Suprapubic skin (tissue), 4 donors: ENCODE results near the gene NHEJ1. TPM values are rescaled to one million over a fixed set of nuclear protein-coding genes. Genes with fewer than 3 reads are reported as not detected.

Source experiments
- DNase-seq, 2 donors: peaks; one replicate each; pipeline ENCODE4 v3.0.0-alpha.2; 2019; ENCODE audit warnings: low spot score in 2 of 2
- H3K27ac ChIP-seq: fragments of 200-600 bp; sonication (generic); one replicate; pipeline ENCODE4 v1.5.1; 2019
- H3K27me3 ChIP-seq: fragments of 200-600 bp; sonication (generic); one replicate; pipeline ENCODE4 v1.5.1; 2019
- H3K36me3 ChIP-seq: fragments of 200-600 bp; sonication (generic); one replicate; pipeline ENCODE4 v1.5.1; 2019
- H3K4me1 ChIP-seq: fragments of 200-600 bp; sonication (generic); one replicate; pipeline ENCODE4 v1.5.1; 2019
- H3K4me3 ChIP-seq: fragments of 200-600 bp; sonication (generic); one replicate; pipeline ENCODE4 v1.5.1; 2019; ENCODE audit warnings: mild to moderate bottlenecking
- H3K9me3 ChIP-seq: fragments of 200-600 bp; sonication (generic); one replicate; pipeline ENCODE4 v1.5.1; 2019
- CTCF ChIP-seq, 2 donors: fragments of 200-600 bp in 1 of 2; fragments of 450-650 bp in 1 of 2; sonication (generic) in 1 of 2; IDR thresholded peaks; one replicate each; pipeline ENCODE4 v1.5.1; 2016 to 2019; ENCODE audit warnings: antibody characterized with exemption in 2 of 2, mild to moderate bottlenecking in 1 of 2, moderate library complexity in 1 of 2
- EP300 ChIP-seq: sonication (generic); formaldehyde crosslinking; IDR thresholded peaks from one replicate; pipeline ENCODE4 v1.6.1; 2017; ENCODE audit warnings: antibody characterized with exemption
- POLR2A ChIP-seq, 2 donors: fragments of 450-650 bp; IDR thresholded peaks; one replicate each; pipeline ENCODE4 v1.6.1; 2017; ENCODE audit warnings: antibody characterized with exemption in 2 of 2, mild to moderate bottlenecking in 2 of 2, moderate library complexity in 2 of 2
- POLR2AphosphoS5 ChIP-seq, 3 donors: sonication (generic); formaldehyde crosslinking; IDR thresholded peaks; one replicate each; pipeline ENCODE4 v1.6.1; 2017; ENCODE audit warnings: antibody characterized with exemption in 3 of 3
- WGBS: methylation state at CpG from one replicate; pipeline ENCODE4 v1.1.5; 2018; 5-methylcytosine and 5-hydroxymethylcytosine counted together
- total RNA-seq, 4 donors: library from RNA; depleted of rRNA; stranded (reverse); fragments of >200 nt; gene quantifications; one replicate each; pipeline ENCODE4 v1.1.0, GENCODE V29; 2016

The NHEJ1 gene
- total RNA-seq, 4 donors from 2014 or later: 15.7 to 19.2 (median 18.3) TPM

GRCh38 chr2:219158586-219158985, 2.0 kb downstream of the NHEJ1 start:
- peaks cover 17% of the 10 kb centered on the region for H3K36me3 ChIP-seq
- no peaks in the 10 kb centered on the region for H3K27me3 ChIP-seq
- DNase-seq: no peak
- no peak overlapping the region for H3K27ac ChIP-seq
- peaks cover 10% of the 10 kb centered on the region for H3K4me1 ChIP-seq
- TF ChIP-seq EP300 (no peak), CTCF (IDR thresholded peaks at IDR 0.05) (no peak), POLR2AphosphoS5 (IDR thresholded peaks at IDR 0.05) (no peak), POLR2A (IDR thresholded peaks at IDR 0.05) (no peak)
- H3K4me3 ChIP-seq: no peak overlapping the region
- no peaks in the 10 kb centered on the region for H3K9me3 ChIP-seq
- WGBS: 81% methylated on average over 3 of the region's 3 CpGs

GRCh38 chr2:219158025-219158424, 2.6 kb downstream of the NHEJ1 start:
- no peak for DNase-seq
- WGBS: 92% methylated on average over 4 of the region's 4 CpGs
- H3K27ac ChIP-seq: no peak overlapping the region

GRCh38 chr2:219157396-219157795, 3.2 kb downstream of the NHEJ1 start:
- Histone ChIP-seq H3K36me3 (peaks cover 24% of the 10 kb centered on the region), H3K4me3 (no peak overlapping the region), H3K4me1 (peaks cover 10% of the 10 kb centered on the region), H3K27ac (no peak overlapping the region), H3K27me3 (no peaks in the 10 kb centered on the region), H3K9me3 (no peaks in the 10 kb centered on the region)
- TF ChIP-seq EP300 (no peak), CTCF (IDR thresholded peaks at IDR 0.05) (no peak), POLR2AphosphoS5 (IDR thresholded peaks at IDR 0.05) (no peak), POLR2A (IDR thresholded peaks at IDR 0.05) (no peak)
- 93% methylated on average over 8 of the region's 8 CpGs for WGBS
- DNase-seq: no peak

More at GRCh38 chr2:219158025-219158424, 2.6 kb downstream of the NHEJ1 start:
- H3K9me3 ChIP-seq: no peaks in the 10 kb centered on the region
- peaks cover 10% of the 10 kb centered on the region for H3K4me1 ChIP-seq
- H3K36me3 ChIP-seq: peaks cover 19% of the 10 kb centered on the region
- no peak overlapping the region for H3K4me3 ChIP-seq
- no peaks in the 10 kb centered on the region for H3K27me3 ChIP-seq
- TF ChIP-seq CTCF (IDR thresholded peaks at IDR 0.05) (no peak), POLR2A (IDR thresholded peaks at IDR 0.05) (no peak), EP300 (no peak), POLR2AphosphoS5 (IDR thresholded peaks at IDR 0.05) (no peak)

GRCh38 chr2:219155054-219155644, 5.5 kb downstream of the NHEJ1 start:
- peaks cover 6% of the 10 kb centered on the region for H3K4me1 ChIP-seq
- no peak overlapping the region for H3K4me3 ChIP-seq
- peaks cover 28% of the 10 kb centered on the region for H3K36me3 ChIP-seq
- H3K27me3 ChIP-seq: no peaks in the 10 kb centered on the region
- 10% methylated on average over 4 of the region's 4 CpGs for WGBS
- H3K9me3 ChIP-seq: no peaks in the 10 kb centered on the region
- TF ChIP-seq POLR2A (IDR thresholded peaks at IDR 0.05): no peak
- TF ChIP-seq CTCF (IDR thresholded peaks at IDR 0.05): peak; percentile 42 to 52
- TF ChIP-seq POLR2AphosphoS5 (IDR thresholded peaks at IDR 0.05): no peak
- DNase-seq: no peak
- H3K27ac ChIP-seq: no peak overlapping the region

GRCh38 chr2:219149667-219150066, 10.9 kb downstream of the NHEJ1 start:
- Histone ChIP-seq H3K27ac (no peak overlapping the region), H3K4me3 (no peak overlapping the region), H3K9me3 (no peaks in the 10 kb centered on the region), H3K36me3 (peaks cover 30% of the 10 kb centered on the region), H3K4me1 (no peaks in the 10 kb centered on the region), H3K27me3 (no peaks in the 10 kb centered on the region)
- WGBS: 52% methylated on average over 1 of the region's 1 CpG
- TF ChIP-seq EP300: no peak
- TF ChIP-seq POLR2AphosphoS5 (IDR thresholded peaks at IDR 0.05): no peak
- TF ChIP-seq CTCF (IDR thresholded peaks at IDR 0.05): no peak
- TF ChIP-seq POLR2A (IDR thresholded peaks at IDR 0.05): no peak
- DNase-seq: no peak
